GM12864 (cell line): ENCODE measurements around the gene PPP3CA.
"Not testable (repeated sequence)": the region's sequence is repeated elsewhere in the genome, so short reads cannot be mapped to it uniquely, and the experiment has no call there.

Experiments used
- DNase-seq: peaks from one replicate; pipeline ENCODE4 v3.0.0-alpha.2; 2011; ENCODE audit warnings: low read depth
- H3K4me3 ChIP-seq: 2 replicates; pipeline ENCODE4 v1.5.1; 2011; ENCODE audit warnings: mild to moderate bottlenecking, low read depth, low read length, control low read depth
- TF ChIP-seq, protein P1 (sequence below): IDR thresholded peaks from 2 replicates; pipeline ENCODE4 v1.5.1; 2011; ENCODE audit warnings: low read depth, mild to moderate bottlenecking, moderate library complexity, low read length, control low read depth, inconsistent platforms; ENCODE audit errors: missing control alignments

PPP3CA gene

DNA sequence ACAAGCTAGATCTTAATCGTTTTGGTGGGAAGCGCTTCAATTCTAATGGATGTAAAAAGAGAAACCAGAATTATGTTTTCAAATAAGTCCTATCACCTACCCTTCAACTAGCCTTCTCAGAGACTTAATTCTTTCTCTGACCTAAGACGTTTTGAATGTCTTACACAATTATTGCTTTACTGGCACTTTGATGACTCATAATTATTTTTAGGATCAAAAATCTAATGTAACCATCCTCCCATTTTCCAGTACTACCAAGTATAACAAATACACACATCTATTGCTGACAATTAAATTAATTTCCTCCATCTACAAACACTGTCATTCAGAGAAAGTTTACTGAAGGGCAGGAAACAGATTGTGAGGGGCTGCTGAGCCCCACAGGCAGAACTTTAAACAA is 108.6 kb downstream of the PPP3CA start:
- H3K4me3 ChIP-seq, result no peak overlapping the region
- DNase-seq, result no peak
- TF ChIP-seq, protein P1, sequence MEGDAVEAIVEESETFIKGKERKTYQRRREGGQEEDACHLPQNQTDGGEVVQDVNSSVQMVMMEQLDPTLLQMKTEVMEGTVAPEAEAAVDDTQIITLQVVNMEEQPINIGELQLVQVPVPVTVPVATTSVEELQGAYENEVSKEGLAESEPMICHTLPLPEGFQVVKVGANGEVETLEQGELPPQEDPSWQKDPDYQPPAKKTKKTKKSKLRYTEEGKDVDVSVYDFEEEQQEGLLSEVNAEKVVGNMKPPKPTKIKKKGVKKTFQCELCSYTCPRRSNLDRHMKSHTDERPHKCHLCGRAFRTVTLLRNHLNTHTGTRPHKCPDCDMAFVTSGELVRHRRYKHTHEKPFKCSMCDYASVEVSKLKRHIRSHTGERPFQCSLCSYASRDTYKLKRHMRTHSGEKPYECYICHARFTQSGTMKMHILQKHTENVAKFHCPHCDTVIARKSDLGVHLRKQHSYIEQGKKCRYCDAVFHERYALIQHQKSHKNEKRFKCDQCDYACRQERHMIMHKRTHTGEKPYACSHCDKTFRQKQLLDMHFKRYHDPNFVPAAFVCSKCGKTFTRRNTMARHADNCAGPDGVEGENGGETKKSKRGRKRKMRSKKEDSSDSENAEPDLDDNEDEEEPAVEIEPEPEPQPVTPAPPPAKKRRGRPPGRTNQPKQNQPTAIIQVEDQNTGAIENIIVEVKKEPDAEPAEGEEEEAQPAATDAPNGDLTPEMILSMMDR, result no peak

DNA sequence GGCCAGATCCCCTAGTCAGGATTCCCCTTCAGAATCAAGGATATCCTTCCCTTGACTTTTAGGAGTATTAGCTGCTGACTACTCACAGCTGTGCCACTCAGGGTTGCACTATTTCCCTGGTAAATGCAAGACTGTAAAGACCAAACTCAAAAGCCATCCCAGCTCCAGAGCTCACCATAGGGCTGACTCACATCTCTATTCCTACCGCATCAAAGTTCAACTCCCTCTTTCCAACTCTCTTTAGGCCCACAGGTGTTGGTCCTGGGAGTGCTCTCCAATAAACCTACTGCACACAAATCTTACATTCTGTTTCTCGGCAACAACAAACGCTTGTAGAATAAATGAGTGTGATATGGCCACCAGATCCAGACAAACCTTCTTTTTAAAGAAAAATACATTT is 109.6 kb downstream of the PPP3CA start:
- TF ChIP-seq, protein P1, result no peak
- no peak for DNase-seq
- no peak overlapping the region for H3K4me3 ChIP-seq

DNA sequence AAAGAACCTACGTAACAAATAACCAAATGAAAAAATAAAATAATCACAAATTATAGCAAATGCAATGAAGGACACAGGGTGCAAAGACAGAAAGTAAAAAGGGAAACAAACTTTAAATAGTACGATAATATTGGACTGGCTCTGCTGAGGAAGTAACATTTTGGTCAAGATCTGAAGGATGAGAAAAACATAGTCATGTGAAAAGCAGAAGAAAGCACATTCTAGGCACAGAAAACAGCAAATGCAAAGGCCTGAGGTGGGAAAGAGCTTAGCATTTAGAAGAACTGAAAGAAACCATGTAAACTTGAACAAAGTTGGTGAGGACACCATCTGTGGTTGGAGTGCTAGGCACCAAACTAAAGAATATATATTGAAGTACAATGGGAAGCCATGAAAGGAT is 111.2 kb downstream of the PPP3CA start:
- no peak for DNase-seq
- no peak overlapping the region for H3K4me3 ChIP-seq
- TF ChIP-seq, protein P1, result no peak

DNA sequence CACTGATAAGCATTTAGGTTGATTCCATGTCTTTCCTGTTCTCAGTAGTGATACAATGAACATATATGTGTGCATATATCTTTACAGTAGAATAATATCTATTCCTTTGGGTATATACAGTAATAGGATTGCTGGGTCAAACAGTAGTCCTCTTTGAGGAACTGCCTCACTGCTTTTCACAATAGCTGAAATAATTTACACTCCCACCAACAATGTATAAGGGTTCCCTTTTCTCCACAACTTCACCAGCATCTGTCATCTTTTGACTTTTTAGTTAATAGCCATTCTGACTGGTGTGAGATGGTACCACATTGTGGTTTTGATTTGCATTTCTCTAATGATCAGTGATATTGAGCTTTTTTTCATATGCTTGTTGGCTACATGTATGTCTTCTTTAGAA is 113.2 kb downstream of the PPP3CA start:
- not testable (repeated sequence) for DNase-seq

DNA sequence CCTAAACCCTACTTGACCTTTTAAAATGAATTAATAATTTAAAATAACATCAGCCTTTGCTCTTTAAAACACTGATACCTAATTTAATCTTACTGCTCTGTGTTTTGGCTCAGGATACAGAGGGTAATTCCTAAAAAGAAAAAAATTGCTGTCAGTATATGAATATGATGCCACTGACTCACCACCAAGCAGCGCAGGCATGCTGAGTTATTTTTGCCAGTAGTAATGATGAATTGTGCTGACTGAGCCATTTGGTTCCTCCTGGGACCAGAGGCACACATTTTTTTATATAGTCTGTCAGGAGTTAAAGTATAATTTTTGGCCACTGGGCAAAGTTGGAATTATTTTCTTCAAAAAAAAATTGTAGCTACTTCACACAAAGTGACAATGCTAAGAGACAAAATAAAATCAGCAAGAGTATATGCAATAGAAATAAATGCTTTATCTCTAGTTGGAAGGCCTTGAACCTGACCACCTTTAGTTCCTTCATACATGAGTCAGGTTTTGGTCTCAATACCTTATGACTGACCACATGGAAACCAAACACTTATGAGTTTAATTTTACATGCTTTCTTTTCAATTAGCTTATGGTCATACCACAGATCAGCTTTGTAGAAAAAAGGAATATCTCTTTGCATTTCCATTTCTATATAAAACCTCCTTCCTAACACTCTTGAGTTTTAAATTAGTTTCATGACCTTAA is 115.1 kb downstream of the PPP3CA start:
- DNase-seq, result no peak
- TF ChIP-seq, protein P1, result no peak
- H3K4me3 ChIP-seq, result no peak overlapping the region

More for the DNA sequence above, 113.2 kb downstream of the PPP3CA start:
- H3K4me3 ChIP-seq, result not testable (repeated sequence)

DNA sequence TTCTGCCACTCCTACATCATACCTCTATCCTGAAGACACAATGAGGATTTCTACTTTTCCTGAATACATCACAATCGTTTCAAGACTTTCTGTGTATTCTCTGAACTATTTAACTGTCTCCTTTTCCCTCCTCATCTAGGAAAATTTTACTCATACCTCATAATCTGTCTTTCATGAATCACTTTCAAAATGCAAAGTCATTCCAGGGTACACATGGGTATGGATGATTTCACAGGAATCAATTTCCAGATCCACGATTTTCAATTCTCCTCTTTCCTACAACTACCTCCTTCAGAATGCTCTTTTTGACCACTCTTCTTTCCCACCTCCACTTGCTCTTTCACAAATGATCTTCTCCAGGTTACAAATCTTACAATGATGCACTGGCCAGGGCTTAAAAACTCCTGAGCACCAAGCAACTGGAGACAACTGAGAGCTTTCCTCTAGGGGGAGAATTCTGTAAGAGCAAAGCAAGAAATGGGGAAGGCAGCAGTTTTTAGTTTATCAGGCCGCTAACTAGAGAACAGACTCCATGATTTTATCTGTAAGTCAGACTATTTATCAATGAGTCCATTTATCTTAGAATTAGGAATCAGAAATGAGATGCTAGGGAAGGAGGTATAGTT is 116.4 kb downstream of the PPP3CA start:
- no peak for DNase-seq
- TF ChIP-seq, protein P1, result no peak

DNA sequence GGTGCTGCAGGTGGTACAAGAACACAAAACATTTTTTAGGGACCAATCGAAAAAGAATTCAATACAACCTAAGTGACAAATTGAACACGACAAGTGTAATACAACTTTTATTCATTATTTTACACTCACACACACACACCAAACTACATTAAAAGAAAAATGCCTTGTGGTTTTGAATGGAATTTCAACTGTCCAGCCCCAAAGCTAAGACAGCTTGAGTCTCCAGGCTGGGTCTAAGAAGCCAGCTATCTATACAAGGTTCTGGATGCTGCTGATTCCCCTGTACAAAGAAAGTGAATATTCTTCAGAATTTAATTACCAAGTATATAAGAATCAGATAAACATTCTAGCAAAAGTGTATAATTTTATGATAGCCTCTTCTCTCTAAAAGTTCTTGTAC is 118.2 kb downstream of the PPP3CA start:
- TF ChIP-seq, protein P1, result no peak
- H3K4me3 ChIP-seq, result no peak overlapping the region
- no peak for DNase-seq

More for the DNA sequence above, 116.4 kb downstream of the PPP3CA start:
- no peak overlapping the region for H3K4me3 ChIP-seq
